NB4 (cell line): ENCODE data around the gene ZNF154.

Experiments used
- CTCF ChIP-seq: IDR thresholded peaks from one replicate; pipeline ENCODE4 v1.5.1; 2012; ENCODE audit warnings: low read depth, low read length
- MAX ChIP-seq: IDR thresholded peaks from 2 replicates; pipeline ENCODE4 v1.6.1; 2011; ENCODE audit warnings: low read depth, low read length
- MYC ChIP-seq: IDR thresholded peaks from 2 replicates; pipeline ENCODE4 v1.6.1; 2011; ENCODE audit warnings: low read depth, low read length
- POLR2A ChIP-seq: IDR thresholded peaks from 2 replicates; pipeline ENCODE4 v1.6.1; 2011; ENCODE audit warnings: mild to moderate bottlenecking; ENCODE audit not compliant: insufficient read length; ENCODE audit errors: extremely low read depth

- TF ChIP-seq CTCF, result no peak
- TF ChIP-seq POLR2A, result no peak
- no peak for TF ChIP-seq MAX
- TF ChIP-seq MYC, result no peak
These were observed 19.3 kb downstream of the ZNF154 start for GRCh38 chr19:57689750-57690149.
